Neural cell (in vitro differentiated cells): ENCODE measurements around the gene UTP15. TPM values are rescaled to one million over a fixed set of nuclear protein-coding genes. Genes with fewer than 3 reads are reported as not detected.

Experiments
- H2AFZ ChIP-seq: fragments of 200-600, 300-800 bp; sonication (generic), shearing (Covaris generic); 2 replicates; pipeline ENCODE4 v1.6.0; 2014; ENCODE audit warnings: low read depth, mild to moderate bottlenecking, antibody characterized with exemption, low read length, moderate library complexity
- H3F3A ChIP-seq: fragments of 200-600 bp; shearing (Covaris generic); 2 replicates; pipeline ENCODE4 v1.6.1; 2016; ENCODE audit warnings: mild to moderate bottlenecking, moderate library complexity, mixed read lengths, antibody characterized with exemption, low read length; ENCODE audit not compliant: insufficient read depth, poor library complexity, severe bottlenecking
- H3K27ac ChIP-seq: fragments of 200-600, 300-800 bp; sonication (generic), shearing (Covaris generic); 2 replicates; pipeline ENCODE4 v1.5.1; 2014; ENCODE audit warnings: mild to moderate bottlenecking, low read length, moderate library complexity
- H3K27me3 ChIP-seq: fragments of 300-800, 200-600 bp; sonication (generic), shearing (Covaris generic); 2 replicates; pipeline ENCODE4 v1.6.0; 2014; ENCODE audit warnings: mild to moderate bottlenecking, low read depth, low read length, moderate library complexity; ENCODE audit not compliant: insufficient read depth
- H3K36me3 ChIP-seq: fragments of 300-800, 200-600 bp; sonication (generic), shearing (Covaris generic); 2 replicates; pipeline ENCODE4 v1.5.1; 2014; ENCODE audit warnings: mild to moderate bottlenecking, antibody characterized with exemption, low read length, moderate library complexity; ENCODE audit not compliant: insufficient read depth
- H3K4me2 ChIP-seq: fragments of 300-800, 200-600 bp; sonication (generic), shearing (Covaris generic); 2 replicates; pipeline ENCODE4 v1.6.0; 2014; ENCODE audit warnings: mild to moderate bottlenecking, low read length
- H3K4me3 ChIP-seq: fragments of 300-800, 200-600 bp; sonication (generic), shearing (Covaris generic); 2 replicates; pipeline ENCODE4 v1.5.1; 2014; ENCODE audit warnings: mild to moderate bottlenecking, low read length, moderate library complexity
- H3K79me2 ChIP-seq: fragments of 200-600 bp; shearing (Covaris generic); replicated peaks from 2 replicates; pipeline ENCODE4 v1.6.0; 2014; ENCODE audit warnings: mild to moderate bottlenecking, low read length, moderate library complexity; ENCODE audit not compliant: insufficient read depth
- H3K9ac ChIP-seq: fragments of 300-800, 200-600 bp; sonication (generic), shearing (Covaris generic); 2 replicates; pipeline ENCODE4 v1.6.1; 2016; ENCODE audit warnings: mild to moderate bottlenecking, low read length, mixed read lengths
- H3K9me2 ChIP-seq: fragments of 200-600 bp; shearing (Covaris generic); 2 replicates; pipeline ENCODE4 v1.6.1; 2016; ENCODE audit warnings: mild to moderate bottlenecking, low read length, mixed read lengths; ENCODE audit not compliant: insufficient read depth
- H3K9me3 ChIP-seq: fragments of 200-600, 300-800 bp; sonication (generic), shearing (Covaris generic); 2 replicates; pipeline ENCODE4 v1.6.1; 2016; ENCODE audit warnings: mild to moderate bottlenecking, mixed run types, low read length, moderate library complexity, mixed read lengths
- H4K20me1 ChIP-seq: fragments of 200-600 bp; shearing (Covaris generic); 2 replicates; pipeline ENCODE4 v1.6.1; 2016; ENCODE audit warnings: mild to moderate bottlenecking, mixed run types; ENCODE audit not compliant: insufficient read depth
- EP300 ChIP-seq: fragments of 450-650 bp; conservative IDR thresholded peaks from 2 replicates; pipeline ENCODE4 v1.6.1; 2014; ENCODE audit warnings: antibody characterized with exemption, mild to moderate bottlenecking, moderate library complexity; ENCODE audit not compliant: poor library complexity, severe bottlenecking
- EZH2 ChIP-seq: fragments of 200-600, 300-800 bp; shearing (Covaris generic), sonication (generic); IDR thresholded peaks from 2 replicates; pipeline ENCODE4 v1.6.1; 2014; ENCODE audit warnings: antibody characterized with exemption, low read length, borderline replicate concordance, mild to moderate bottlenecking; ENCODE audit not compliant: insufficient read depth, poor library complexity, severe bottlenecking
- MXI1 ChIP-seq: fragments of 450-650 bp; conservative IDR thresholded peaks from 2 replicates; pipeline ENCODE4 v1.6.1; 2014; ENCODE audit warnings: antibody characterized with exemption, mild to moderate bottlenecking; ENCODE audit not compliant: poor library complexity, severe bottlenecking
- POLR2AphosphoS5 ChIP-seq: IDR thresholded peaks from 2 replicates; pipeline ENCODE4 v1.6.1; 2012
- RAD21 ChIP-seq: fragments of 450-650 bp; conservative IDR thresholded peaks from 2 replicates; pipeline ENCODE4 v1.6.1; 2014; ENCODE audit warnings: antibody characterized with exemption, mild to moderate bottlenecking, moderate library complexity
- SMC3 ChIP-seq: fragments of 450-650 bp; conservative IDR thresholded peaks from 2 replicates; pipeline ENCODE4 v1.6.1; 2014; ENCODE audit warnings: antibody characterized with exemption, mild to moderate bottlenecking, moderate library complexity; ENCODE audit not compliant: poor library complexity
- TAF1 ChIP-seq: IDR thresholded peaks from 2 replicates; pipeline ENCODE4 v1.6.1; 2012; ENCODE audit warnings: low read depth
- polyA plus RNA-seq: library from polyadenylated mRNA; depleted of rRNA; stranded (reverse); fragments of >200 nt; gene quantifications from 2 replicates; pipeline ENCODE4 v1.2.3, GENCODE V29; 2014
- TF ChIP-seq, protein P1 (sequence below): fragments of 450-650 bp; IDR thresholded peaks from 2 replicates; pipeline ENCODE4 v1.5.1; 2014; ENCODE audit warnings: antibody characterized with exemption, mild to moderate bottlenecking, moderate library complexity; ENCODE audit not compliant: poor library complexity, severe bottlenecking
- TF ChIP-seq, protein P2 (sequence below): IDR thresholded peaks from 2 replicates; pipeline ENCODE4 v1.6.1; 2012; ENCODE audit warnings: borderline replicate concordance

Gene UTP15
- polyA plus RNA-seq, 1 donor from 2014 or later = 18.1 TPM

DNA sequence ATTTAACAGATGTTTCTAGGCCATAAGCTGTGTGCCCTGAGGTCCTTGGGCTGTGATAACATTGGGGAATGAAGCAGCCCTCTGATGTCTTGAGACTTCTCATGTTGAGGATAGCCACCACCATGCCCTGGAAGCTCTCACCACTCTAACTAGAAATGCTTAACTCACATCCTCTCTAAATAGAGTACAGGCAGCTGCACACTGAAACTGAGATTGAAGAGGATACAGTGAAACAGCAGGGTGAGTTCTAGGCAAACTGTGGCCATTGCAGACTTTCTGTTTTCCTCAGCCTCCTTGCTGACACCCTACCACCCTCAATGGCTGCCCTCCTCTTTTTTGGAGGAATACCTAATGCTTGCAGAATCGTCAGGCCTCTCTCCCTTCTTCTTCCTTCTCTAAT is 22.4 kb downstream of the UTP15 start:
- H2AFZ ChIP-seq = no peak overlapping the region
- H3K9me2 ChIP-seq = no peaks in the 10 kb centered on the region
- no peak overlapping the region for H3K9ac ChIP-seq
- H3K9me3 ChIP-seq = no peaks in the 10 kb centered on the region
- H3K79me2 ChIP-seq = no peaks in the 10 kb centered on the region
- H3K36me3 ChIP-seq = no peaks in the 10 kb centered on the region
- no peak for TF ChIP-seq EP300
- TF ChIP-seq SMC3 = no peak
- TF ChIP-seq MXI1 = no peak
- TF ChIP-seq POLR2AphosphoS5 = no peak
- TF ChIP-seq RAD21 = no peak
- no peak for TF ChIP-seq TAF1
- TF ChIP-seq, protein P1, sequence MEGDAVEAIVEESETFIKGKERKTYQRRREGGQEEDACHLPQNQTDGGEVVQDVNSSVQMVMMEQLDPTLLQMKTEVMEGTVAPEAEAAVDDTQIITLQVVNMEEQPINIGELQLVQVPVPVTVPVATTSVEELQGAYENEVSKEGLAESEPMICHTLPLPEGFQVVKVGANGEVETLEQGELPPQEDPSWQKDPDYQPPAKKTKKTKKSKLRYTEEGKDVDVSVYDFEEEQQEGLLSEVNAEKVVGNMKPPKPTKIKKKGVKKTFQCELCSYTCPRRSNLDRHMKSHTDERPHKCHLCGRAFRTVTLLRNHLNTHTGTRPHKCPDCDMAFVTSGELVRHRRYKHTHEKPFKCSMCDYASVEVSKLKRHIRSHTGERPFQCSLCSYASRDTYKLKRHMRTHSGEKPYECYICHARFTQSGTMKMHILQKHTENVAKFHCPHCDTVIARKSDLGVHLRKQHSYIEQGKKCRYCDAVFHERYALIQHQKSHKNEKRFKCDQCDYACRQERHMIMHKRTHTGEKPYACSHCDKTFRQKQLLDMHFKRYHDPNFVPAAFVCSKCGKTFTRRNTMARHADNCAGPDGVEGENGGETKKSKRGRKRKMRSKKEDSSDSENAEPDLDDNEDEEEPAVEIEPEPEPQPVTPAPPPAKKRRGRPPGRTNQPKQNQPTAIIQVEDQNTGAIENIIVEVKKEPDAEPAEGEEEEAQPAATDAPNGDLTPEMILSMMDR = no peak
- TF ChIP-seq, protein P2, sequence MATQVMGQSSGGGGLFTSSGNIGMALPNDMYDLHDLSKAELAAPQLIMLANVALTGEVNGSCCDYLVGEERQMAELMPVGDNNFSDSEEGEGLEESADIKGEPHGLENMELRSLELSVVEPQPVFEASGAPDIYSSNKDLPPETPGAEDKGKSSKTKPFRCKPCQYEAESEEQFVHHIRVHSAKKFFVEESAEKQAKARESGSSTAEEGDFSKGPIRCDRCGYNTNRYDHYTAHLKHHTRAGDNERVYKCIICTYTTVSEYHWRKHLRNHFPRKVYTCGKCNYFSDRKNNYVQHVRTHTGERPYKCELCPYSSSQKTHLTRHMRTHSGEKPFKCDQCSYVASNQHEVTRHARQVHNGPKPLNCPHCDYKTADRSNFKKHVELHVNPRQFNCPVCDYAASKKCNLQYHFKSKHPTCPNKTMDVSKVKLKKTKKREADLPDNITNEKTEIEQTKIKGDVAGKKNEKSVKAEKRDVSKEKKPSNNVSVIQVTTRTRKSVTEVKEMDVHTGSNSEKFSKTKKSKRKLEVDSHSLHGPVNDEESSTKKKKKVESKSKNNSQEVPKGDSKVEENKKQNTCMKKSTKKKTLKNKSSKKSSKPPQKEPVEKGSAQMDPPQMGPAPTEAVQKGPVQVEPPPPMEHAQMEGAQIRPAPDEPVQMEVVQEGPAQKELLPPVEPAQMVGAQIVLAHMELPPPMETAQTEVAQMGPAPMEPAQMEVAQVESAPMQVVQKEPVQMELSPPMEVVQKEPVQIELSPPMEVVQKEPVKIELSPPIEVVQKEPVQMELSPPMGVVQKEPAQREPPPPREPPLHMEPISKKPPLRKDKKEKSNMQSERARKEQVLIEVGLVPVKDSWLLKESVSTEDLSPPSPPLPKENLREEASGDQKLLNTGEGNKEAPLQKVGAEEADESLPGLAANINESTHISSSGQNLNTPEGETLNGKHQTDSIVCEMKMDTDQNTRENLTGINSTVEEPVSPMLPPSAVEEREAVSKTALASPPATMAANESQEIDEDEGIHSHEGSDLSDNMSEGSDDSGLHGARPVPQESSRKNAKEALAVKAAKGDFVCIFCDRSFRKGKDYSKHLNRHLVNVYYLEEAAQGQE = no peak
- TF ChIP-seq EZH2 = no peak
- no peak overlapping the region for H3K4me3 ChIP-seq
- H3K4me2 ChIP-seq = no peak overlapping the region
- no peaks in the 10 kb centered on the region for H3F3A ChIP-seq
- no peak overlapping the region for H3K27ac ChIP-seq
- H3K27me3 ChIP-seq = no peaks in the 10 kb centered on the region
- H4K20me1 ChIP-seq = no peaks in the 10 kb centered on the region

DNA sequence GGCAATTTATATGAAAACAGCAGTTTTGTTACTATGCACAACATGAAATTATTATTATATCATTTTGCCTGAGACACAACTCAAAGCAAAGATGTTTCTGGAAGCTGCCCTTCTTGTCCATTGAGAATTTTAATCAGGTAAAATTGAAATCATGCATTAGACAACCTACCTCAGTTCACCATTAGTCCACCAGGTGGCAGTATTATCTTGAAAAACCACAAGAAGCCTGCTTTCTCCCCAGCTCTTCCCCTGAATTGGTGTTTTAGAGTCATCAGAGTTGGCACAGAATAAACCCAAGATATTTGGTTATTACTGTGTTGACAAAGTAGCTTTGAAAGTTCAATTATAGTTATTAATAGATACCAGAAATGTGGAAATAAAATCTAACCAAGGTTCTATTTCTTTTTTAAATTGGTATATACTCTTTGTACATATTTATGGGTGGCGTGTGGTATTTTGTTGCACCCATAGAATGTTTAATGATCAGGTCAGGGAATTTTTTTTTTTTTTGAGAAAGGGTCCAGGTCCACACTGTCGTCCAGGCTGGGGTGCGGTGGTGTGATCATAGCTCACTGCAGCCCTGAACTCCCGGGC is 25.7 kb downstream of the UTP15 start:
- H3K4me2 ChIP-seq = no peak overlapping the region

More for the DNA sequence above, 25.7 kb downstream of the UTP15 start:
- TF ChIP-seq SMC3 = peak; percentile 98
- no peak for TF ChIP-seq EP300
- TF ChIP-seq, protein P2 = no peak
- no peak for TF ChIP-seq TAF1
- peak; percentile 92 for TF ChIP-seq RAD21
- TF ChIP-seq POLR2AphosphoS5 = no peak
- no peak for TF ChIP-seq MXI1
- TF ChIP-seq, protein P1 = peak; percentile 91
- no peak for TF ChIP-seq EZH2
- Histone ChIP-seq H3K27ac (no peak overlapping the region), H3K79me2 (no peaks in the 10 kb centered on the region), H4K20me1 (no peaks in the 10 kb centered on the region), H3K27me3 (no peaks in the 10 kb centered on the region), H2AFZ (no peak overlapping the region), H3K9me3 (no peaks in the 10 kb centered on the region), H3K36me3 (no peaks in the 10 kb centered on the region), H3K4me3 (no peak overlapping the region), H3F3A (no peaks in the 10 kb centered on the region), H3K9ac (no peak overlapping the region), H3K9me2 (no peaks in the 10 kb centered on the region)
